ENCODE data around the gene ADRA1B. TPM values are rescaled to one million over a fixed set of nuclear protein-coding genes. Genes with fewer than 3 reads are reported as not detected.

Gene ADRA1B
- total RNA-seq, 1 donor from 2014 or later: 7.1 TPM

- Histone ChIP-seq H3K27me3 (no peaks in the 10 kb centered on the region), H3K36me3 (no peaks in the 10 kb centered on the region), H3K4me3 (no peak overlapping the region), H3K27ac (no peak overlapping the region), H3K4me1 (no peaks in the 10 kb centered on the region), H3K9me3 (no peaks in the 10 kb centered on the region)
- TF ChIP-seq CTCF (IDR thresholded peaks at IDR 0.05): no peak
- no peak for DNase-seq
- intact Hi-C loops (cut with DNase I): no loop called here
- no peak for ATAC-seq
Measured at GRCh38 chr5:159953609-159954008, 37.3 kb downstream of the ADRA1B start.

- no peak overlapping the region for H3K27ac ChIP-seq
- DNase-seq: no peak
- no peak for TF ChIP-seq CTCF (IDR thresholded peaks at IDR 0.05)
- H3K27me3 ChIP-seq: no peaks in the 10 kb centered on the region
- ATAC-seq: no peak
- H3K9me3 ChIP-seq: no peaks in the 10 kb centered on the region
- no peaks in the 10 kb centered on the region for H3K4me1 ChIP-seq
- intact Hi-C loops (cut with DNase I): no loop called here
- no peak overlapping the region for H3K4me3 ChIP-seq
- no peaks in the 10 kb centered on the region for H3K36me3 ChIP-seq
Measured at GRCh38 chr5:159955056-159955624, 38.9 kb downstream of the ADRA1B start.

GRCh38 chr5:159956074-159956473, 39.8 kb downstream of the ADRA1B start:
- Histone ChIP-seq H3K27me3 (no peaks in the 10 kb centered on the region), H3K9me3 (no peaks in the 10 kb centered on the region), H3K4me3 (no peak overlapping the region), H3K27ac (no peak overlapping the region), H3K36me3 (no peaks in the 10 kb centered on the region), H3K4me1 (no peaks in the 10 kb centered on the region)
- intact Hi-C loops (cut with DNase I): no loop called here
- no peak for ATAC-seq
- DNase-seq: no peak
- no peak for TF ChIP-seq CTCF (IDR thresholded peaks at IDR 0.05)

GRCh38 chr5:159961176-159962160, 45.2 kb downstream of the ADRA1B start:
- no peaks in the 10 kb centered on the region for H3K4me1 ChIP-seq
- H3K27me3 ChIP-seq: no peaks in the 10 kb centered on the region
- no peaks in the 10 kb centered on the region for H3K9me3 ChIP-seq
- no peak for ATAC-seq
- no peak overlapping the region for H3K27ac ChIP-seq
- intact Hi-C loops (cut with DNase I): no loop called here
- no peaks in the 10 kb centered on the region for H3K36me3 ChIP-seq
- no peak for TF ChIP-seq CTCF (IDR thresholded peaks at IDR 0.05)
- H3K4me3 ChIP-seq: no peak overlapping the region
- no peak for DNase-seq

- Histone ChIP-seq H3K9me3 (no peaks in the 10 kb centered on the region), H3K27ac (no peak overlapping the region), H3K27me3 (peaks cover under 1% of the 10 kb centered on the region), H3K4me3 (no peak overlapping the region), H3K36me3 (no peaks in the 10 kb centered on the region), H3K4me1 (no peaks in the 10 kb centered on the region)
- no peak for ATAC-seq
- intact Hi-C loops (cut with DNase I): no loop called here
- TF ChIP-seq CTCF (IDR thresholded peaks at IDR 0.05): no peak
- DNase-seq: no peak
Measured at GRCh38 chr5:159962214-159962613, 45.9 kb downstream of the ADRA1B start.

Data from upper lobe of right lung (tissue), 1 donor.